HG02588 (cell line): ENCODE measurements around the gene GRK6.
"Not testable (repeated sequence)": the region's sequence is repeated elsewhere in the genome, so short reads cannot be mapped to it uniquely, and the experiment has no call there.

Experiments used
- ATAC-seq: cut with Tn5 transposase; IDR thresholded peaks from one replicate; pipeline ENCODE4 v1.9.1; 2021; ENCODE audit warnings: mild to moderate bottlenecking, moderate library complexity; ENCODE audit not compliant: unreplicated experiment

Gene GRK6

DNA sequence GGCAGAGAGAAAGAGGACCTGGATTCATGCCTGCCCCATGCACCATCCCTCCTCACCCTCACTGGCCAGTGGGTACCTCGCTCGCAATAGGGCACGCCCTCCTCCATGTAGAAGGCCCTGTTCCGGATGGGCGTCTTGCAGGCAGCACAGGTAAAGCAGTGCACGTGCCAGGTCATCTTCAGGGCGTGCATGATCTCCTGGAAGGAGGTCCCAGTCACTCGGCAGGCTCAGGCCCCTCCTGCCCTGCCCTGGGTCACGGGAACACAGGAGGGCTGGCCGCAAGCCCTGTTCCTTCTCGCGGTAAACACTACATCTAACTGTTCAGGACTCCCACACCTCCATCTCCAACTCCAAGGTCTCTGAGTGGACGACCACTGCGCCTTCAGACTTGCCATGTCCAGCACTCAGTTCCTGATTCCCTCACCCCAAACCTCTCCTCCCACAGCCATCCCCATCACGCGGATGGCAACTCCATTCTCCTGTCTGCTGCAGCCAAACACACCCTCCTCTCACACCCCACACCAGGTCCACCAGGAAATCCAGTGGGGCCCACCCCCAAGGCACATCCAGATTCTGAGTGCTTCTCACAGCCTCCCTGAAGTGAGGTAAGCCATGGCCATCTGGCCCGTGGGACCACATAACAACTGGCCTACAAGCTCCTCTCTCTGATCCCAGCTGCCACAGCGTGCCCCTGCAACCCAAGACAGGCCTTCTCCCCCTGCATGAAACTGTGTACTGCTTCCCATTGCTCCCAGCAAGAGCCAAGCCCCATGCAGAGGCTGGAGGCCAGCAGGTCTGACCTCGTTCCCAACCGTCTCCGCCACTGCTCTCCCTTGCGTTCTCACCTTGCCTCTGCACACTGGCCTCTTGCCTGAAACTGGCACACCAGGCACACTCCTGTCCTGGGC lies 57.8 kb downstream of the GRK6 start:
- ATAC-seq: no peak

DNA sequence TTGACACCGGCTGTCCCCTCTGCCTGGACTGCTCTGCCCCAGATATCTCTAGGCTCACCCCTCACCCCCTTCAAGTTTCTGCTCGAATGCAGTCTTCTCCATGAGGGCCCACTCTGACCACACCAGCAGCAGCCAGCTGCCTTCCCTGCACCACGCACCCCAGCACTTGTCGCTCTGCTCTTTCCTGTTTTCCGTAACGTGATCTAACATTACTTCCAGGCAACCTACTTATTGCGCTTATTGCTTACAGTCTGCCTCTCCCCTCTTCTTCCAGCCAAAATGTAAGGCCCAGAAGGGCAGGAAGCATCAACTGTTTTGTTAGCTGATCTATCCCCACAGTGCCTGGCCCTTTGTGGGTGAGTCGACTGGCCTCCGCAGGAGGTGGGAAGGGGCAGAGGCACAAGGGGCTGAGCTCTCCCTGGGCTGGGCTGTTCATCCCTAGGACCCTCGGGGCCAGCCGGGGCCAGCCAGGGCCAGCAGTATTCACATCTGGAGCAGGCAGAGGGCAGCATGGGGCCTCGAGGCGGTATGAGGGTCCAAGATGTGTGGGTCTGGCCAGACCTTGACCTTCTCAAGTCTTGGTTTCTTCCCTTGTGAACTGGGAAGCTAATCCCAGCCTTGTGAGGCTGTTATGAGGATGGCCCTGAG lies 58.5 kb downstream of the GRK6 start:
- no peak for ATAC-seq

DNA sequence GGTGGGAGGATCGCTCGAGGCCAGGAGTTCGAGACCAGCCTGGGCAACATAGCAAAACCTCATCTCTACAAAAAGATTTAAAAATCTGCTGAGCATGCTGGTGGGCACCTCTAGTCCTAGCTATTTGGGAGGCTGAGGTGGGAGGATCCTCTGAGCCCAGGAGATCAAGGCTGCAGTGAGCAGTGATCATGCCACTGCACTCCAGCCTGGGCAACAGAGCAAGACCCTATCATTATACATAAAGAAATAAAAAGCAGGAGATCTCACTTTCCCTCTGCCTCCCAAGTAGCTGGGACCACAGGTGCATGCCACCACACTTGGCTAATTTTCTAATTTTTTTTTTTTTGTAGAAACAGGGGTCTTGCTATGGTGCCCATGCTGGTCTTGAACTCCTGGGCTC lies 59.3 kb downstream of the GRK6 start:
- not testable (repeated sequence) for ATAC-seq

DNA sequence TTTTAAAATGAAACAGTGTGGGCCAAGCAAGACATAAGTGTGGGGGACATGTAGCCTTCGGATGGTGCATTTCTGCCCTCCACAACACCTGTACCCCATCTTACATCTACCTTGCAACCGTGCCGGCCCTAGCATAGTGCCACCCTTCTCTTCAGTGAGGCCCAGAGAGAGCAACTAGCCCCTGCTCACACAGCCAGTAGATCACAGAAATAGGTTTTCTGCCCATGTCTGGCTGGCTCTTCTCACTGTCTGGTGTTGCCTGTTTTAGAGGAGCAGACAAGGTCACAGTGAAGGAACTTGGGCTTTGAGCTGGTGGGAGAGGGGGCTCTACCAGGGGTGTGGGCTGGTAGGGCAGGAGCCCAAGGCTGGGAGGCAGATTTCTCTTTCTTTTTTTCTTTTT lies 59.8 kb downstream of the GRK6 start:
- ATAC-seq: no peak

DNA sequence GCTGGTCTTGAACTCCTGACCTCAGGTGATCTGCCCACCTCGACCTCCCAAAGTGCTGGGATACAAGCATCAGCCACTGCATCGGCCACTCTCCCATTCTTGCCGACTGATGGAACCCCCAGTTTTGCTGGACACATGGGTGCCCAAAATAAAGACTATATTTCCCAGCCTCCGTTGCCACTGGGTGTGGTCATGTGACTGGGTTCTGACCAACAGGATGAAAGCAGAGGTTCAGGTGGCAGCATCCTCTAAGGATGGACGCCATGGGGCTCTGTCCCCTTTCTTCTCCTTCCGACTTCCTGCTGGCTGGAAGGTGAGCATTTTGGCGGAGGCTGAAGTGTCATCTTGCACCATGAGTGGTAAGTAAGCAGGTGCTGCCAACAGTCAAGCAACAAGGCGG lies 60.7 kb downstream of the GRK6 start:
- no peak for ATAC-seq

DNA sequence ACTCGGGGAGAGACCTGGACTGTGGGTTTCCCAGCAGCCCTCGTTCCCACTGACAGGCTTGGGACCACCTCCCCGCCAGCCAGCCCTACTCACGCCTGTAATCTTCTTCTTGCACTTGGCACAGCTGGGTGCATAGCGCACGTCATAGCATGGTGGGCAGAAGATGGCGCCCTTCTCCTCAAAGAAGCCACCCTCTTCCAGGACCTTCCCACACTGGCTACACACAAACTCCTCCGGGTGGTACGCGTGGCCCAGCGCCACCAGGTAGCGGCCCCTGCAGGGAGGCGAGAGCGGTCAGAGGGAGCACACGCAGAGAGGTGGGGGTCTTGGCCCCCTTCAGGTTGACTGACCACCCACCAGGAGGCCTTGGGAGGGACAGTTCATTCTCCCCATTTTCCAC lies 61.5 kb downstream of the GRK6 start:
- no peak for ATAC-seq

DNA sequence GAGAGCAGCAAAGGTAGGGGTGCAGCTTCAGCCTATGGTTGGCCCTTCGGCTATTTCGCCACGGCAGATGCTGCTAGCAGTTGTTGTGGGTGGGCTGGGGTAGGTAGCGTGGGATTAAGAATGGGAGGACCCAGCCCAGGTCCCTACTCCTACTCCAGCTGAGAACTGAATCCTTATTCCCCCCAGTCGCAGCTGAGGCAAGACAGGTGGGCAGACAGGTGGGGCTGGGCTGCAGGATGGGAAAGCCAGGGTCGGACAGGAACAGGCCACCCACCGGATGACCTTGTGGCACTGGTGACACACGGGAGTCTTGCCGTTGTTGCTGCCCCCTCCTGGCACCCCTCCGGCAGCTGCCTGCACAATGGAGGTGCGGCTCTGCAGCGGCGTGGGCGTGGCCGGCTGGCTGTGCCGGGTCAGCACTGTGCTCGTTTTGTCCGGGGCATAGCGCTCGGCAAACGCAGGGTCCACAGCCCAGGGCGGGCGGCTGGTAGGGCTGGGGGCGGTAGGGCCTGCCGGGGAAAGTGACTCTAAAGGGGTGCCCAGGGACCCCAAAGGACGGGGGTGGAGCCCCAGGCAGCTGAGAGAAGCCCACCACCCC lies 62.7 kb downstream of the GRK6 start:
- no peak for ATAC-seq

DNA sequence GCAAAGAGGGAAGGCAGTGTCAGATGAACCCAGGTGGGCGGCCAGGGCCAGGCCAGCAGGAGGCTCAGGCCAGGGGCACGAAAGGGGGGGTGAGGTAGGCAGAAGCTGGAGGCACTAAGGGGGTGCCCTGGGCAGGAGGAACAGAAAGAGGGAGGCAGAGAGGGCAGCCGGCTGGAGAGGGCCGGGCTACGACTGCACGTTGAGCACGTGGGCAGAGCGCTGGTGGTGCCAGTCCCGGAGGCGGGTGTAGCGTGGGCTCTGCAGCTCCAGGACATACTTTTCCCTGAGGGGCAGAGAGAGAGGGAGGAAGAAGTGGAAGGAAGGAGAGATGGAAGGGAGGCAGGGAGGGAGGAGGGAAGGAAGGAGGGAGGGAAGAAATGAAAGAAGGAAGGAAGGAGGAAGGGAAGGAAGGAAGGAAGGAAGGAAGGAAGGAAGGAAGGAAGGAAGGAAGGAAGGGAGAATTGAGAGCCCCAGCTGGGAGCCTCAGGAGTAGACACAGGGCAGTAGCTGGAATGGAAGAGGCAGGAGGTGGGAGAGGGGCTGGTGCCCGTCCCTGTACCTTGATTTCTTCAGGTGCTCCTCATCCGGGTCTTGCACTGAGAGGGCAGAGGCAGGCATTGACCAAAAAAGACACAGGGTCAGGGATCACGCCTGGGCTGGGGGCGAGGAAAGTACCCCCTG lies 64.0 kb downstream of the GRK6 start:
- no peak for ATAC-seq

DNA sequence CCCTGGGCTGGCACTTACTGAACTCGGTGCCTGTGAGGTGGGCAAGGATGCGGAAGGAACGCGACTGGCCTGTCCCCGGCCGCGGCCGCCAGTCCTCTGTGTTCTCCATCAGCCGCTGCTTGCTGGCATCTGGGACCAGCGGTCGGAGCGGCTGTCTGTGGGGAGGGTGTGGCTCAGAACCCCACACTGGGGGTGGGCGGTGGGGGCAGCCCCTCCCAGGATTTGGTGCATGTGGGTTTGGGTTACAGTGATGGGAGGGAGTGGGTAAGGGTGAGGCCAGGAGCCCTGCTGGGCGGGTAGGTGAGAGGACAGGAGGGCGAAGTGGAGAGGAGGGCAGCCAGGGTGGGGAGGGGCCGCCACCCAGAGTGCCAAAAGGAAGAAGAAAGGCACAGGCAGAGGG lies 64.5 kb downstream of the GRK6 start:
- no peak for ATAC-seq

DNA sequence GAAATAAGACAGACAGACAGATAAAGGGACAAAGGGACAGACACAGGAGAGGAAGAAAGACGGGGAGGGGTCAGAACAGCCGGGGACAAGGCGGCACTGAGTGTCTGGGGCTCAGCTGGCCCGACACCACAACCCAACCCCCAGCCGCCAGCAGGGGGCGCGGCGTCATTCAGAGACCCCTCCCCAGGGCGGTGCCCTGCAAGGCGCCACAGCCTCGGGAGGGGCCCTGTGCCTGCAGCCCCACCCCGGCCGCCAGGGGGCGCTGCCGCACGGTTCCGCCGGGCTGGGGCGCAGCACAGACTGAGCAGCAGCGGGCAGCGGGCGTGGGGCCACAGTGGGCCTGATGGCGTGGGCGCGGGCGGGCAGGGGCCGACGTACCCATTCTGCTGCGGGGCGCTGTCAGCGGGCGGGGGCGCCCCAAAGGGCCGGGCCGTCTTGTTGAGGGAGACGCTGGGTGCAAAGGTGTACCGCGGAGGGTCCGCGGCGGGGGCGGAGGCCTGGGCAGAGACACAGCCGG lies 65.0 kb downstream of the GRK6 start:
- ATAC-seq: no peak

DNA sequence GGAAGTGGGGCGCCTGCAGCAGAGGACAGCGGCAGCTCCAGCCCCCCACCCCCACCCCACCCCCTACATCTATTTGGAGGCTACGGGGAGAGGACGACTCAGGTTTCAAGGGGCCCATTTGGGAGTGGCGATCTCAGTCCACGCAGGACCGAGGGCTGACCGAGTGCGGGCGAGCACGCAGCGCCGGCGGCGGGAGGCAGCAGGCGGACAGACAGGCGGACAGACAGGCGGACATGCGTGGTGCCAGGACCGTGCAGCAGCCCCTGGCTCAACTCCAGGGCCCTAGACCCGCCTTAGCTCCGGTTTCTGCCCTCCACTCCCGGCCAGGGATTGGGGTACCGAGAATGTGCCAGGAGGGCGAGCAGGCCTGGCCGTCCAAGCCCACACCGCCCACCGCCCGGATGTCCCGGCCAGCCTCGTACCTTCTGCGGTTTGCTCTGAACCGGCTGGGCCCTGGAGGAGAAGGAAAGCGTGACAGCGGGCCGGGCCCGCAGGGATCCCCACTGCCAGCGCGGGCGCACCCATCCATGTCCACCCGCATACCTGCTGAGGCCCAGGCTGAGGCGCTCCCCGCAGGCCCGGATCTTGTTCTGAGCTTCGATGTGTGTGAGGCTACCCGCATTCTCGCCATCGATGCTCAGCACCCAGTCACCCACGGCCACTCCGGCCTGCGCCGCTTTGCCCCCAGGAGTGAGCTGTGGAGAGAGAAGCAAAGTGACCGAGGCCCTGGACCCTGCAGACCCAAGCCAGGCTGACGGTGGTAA lies 65.7 kb downstream of the GRK6 start:
- ATAC-seq: no peak
